ENCODE data around the gene RALGDS. TPM values are rescaled to one million over a fixed set of nuclear protein-coding genes. Genes with fewer than 3 reads are reported as not detected.

The RALGDS gene
- total RNA-seq, 2 experiments from 2014 or later = 50.3 to 51.9 TPM

- H3K27me3 Mint-ChIP-seq = peaks cover 2% of the 10 kb centered on the region
- H3K36me3 Mint-ChIP-seq = no peaks in the 10 kb centered on the region
- H3K9me3 Mint-ChIP-seq = no peaks in the 10 kb centered on the region
- H3K4me3 Mint-ChIP-seq = no peak overlapping the region
- H3K27ac Mint-ChIP-seq = no peak overlapping the region
- DNase-seq = no peak
- no peaks in the 10 kb centered on the region for H3K4me1 Mint-ChIP-seq
These were observed 37.7 kb upstream of the RALGDS start for GRCh38 chr9:133158695-133159094.

- no peaks in the 10 kb centered on the region for H3K36me3 Mint-ChIP-seq
- no peaks in the 10 kb centered on the region for H3K4me1 Mint-ChIP-seq
- no peak for DNase-seq
- no peaks in the 10 kb centered on the region for H3K27me3 Mint-ChIP-seq
- H3K4me3 Mint-ChIP-seq = no peak overlapping the region
- no peak overlapping the region for H3K27ac Mint-ChIP-seq
- no peaks in the 10 kb centered on the region for H3K9me3 Mint-ChIP-seq
These were observed 34.1 kb upstream of the RALGDS start for GRCh38 chr9:133155156-133155555.

GRCh38 chr9:133154097-133154989, 33.3 kb upstream of the RALGDS start:
- DNase-seq = no peak
- Mint-ChIP-seq H3K27me3 (no peaks in the 10 kb centered on the region), H3K27ac (no peak overlapping the region)

GRCh38 chr9:133153227-133154096, 32.4 kb upstream of the RALGDS start:
- no peak overlapping the region for H3K27ac Mint-ChIP-seq
- no peak for DNase-seq
- peaks cover 3% of the 10 kb centered on the region for H3K4me1 Mint-ChIP-seq
- no peaks in the 10 kb centered on the region for H3K36me3 Mint-ChIP-seq
- H3K27me3 Mint-ChIP-seq = no peaks in the 10 kb centered on the region
- no peaks in the 10 kb centered on the region for H3K9me3 Mint-ChIP-seq
- no peak overlapping the region for H3K4me3 Mint-ChIP-seq

More at GRCh38 chr9:133154097-133154989, 33.3 kb upstream of the RALGDS start:
- Mint-ChIP-seq H3K9me3 (no peaks in the 10 kb centered on the region), H3K4me3 (no peak overlapping the region), H3K36me3 (no peaks in the 10 kb centered on the region), H3K4me1 (peaks cover 3% of the 10 kb centered on the region)

GRCh38 chr9:133151601-133152525, 30.8 kb upstream of the RALGDS start:
- DNase-seq = no peak
- Mint-ChIP-seq H3K9me3 (no peaks in the 10 kb centered on the region), H3K4me1 (peaks cover 13% of the 10 kb centered on the region), H3K27ac (no peak overlapping the region), H3K4me3 (no peak overlapping the region), H3K27me3 (no peaks in the 10 kb centered on the region), H3K36me3 (no peaks in the 10 kb centered on the region)

- DNase-seq = no peak
- H3K27ac Mint-ChIP-seq = no peak overlapping the region
- H3K9me3 Mint-ChIP-seq = no peaks in the 10 kb centered on the region
- no peaks in the 10 kb centered on the region for H3K27me3 Mint-ChIP-seq
- no peaks in the 10 kb centered on the region for H3K36me3 Mint-ChIP-seq
- no peak overlapping the region for H3K4me3 Mint-ChIP-seq
- peaks cover 17% of the 10 kb centered on the region for H3K4me1 Mint-ChIP-seq
These were observed 30.0 kb upstream of the RALGDS start for GRCh38 chr9:133151041-133151440.

GRCh38 chr9:133149130-133150015, 28.3 kb upstream of the RALGDS start:
- H3K4me3 Mint-ChIP-seq = peak overlapping the region; percentile 71
- no peaks in the 10 kb centered on the region for H3K9me3 Mint-ChIP-seq
- peaks cover 32% of the 10 kb centered on the region for H3K4me1 Mint-ChIP-seq
- peak; percentile 89 for DNase-seq
- no peaks in the 10 kb centered on the region for H3K27me3 Mint-ChIP-seq
- peak overlapping the region; percentile 86 for H3K27ac Mint-ChIP-seq
- H3K36me3 Mint-ChIP-seq = no peaks in the 10 kb centered on the region

- Mint-ChIP-seq H3K27me3 (no peaks in the 10 kb centered on the region), H3K27ac (peak overlapping the region; percentile 81), H3K9me3 (no peaks in the 10 kb centered on the region), H3K36me3 (no peaks in the 10 kb centered on the region), H3K4me3 (peak overlapping the region; percentile 88), H3K4me1 (peaks cover 39% of the 10 kb centered on the region)
- peak; percentile 64 for DNase-seq
These were observed 27.4 kb upstream of the RALGDS start for GRCh38 chr9:133148199-133149129.

GRCh38 chr9:133147412-133148198, 26.6 kb upstream of the RALGDS start:
- DNase-seq = peak; percentile 84
- H3K36me3 Mint-ChIP-seq = no peaks in the 10 kb centered on the region
- H3K27ac Mint-ChIP-seq = peak overlapping the region; percentile 81
- peak overlapping the region; percentile 88 for H3K4me3 Mint-ChIP-seq
- H3K27me3 Mint-ChIP-seq = no peaks in the 10 kb centered on the region
- H3K4me1 Mint-ChIP-seq = peaks cover 45% of the 10 kb centered on the region
- H3K9me3 Mint-ChIP-seq = no peaks in the 10 kb centered on the region

GRCh38 chr9:133146746-133147411, 25.8 kb upstream of the RALGDS start:
- Mint-ChIP-seq H3K4me1 (peaks cover 52% of the 10 kb centered on the region), H3K4me3 (peak overlapping the region; percentile 88), H3K27me3 (no peaks in the 10 kb centered on the region), H3K9me3 (no peaks in the 10 kb centered on the region), H3K36me3 (no peaks in the 10 kb centered on the region), H3K27ac (peak overlapping the region; percentile 34)
- DNase-seq = no peak

GRCh38 chr9:133144904-133145851, 24.1 kb upstream of the RALGDS start:
- Mint-ChIP-seq H3K27ac (peak overlapping the region; percentile 86), H3K9me3 (no peaks in the 10 kb centered on the region), H3K36me3 (no peaks in the 10 kb centered on the region), H3K4me1 (peaks cover 64% of the 10 kb centered on the region), H3K4me3 (peak overlapping the region; percentile 63), H3K27me3 (no peaks in the 10 kb centered on the region)
- DNase-seq = no peak

Measured in activated naive CD8-positive, alpha-beta T cell treated with anti-CD3 and anti-CD28 coated beads for 36 hours (primary cell).